Loucy (cell line): ENCODE data around the gene SIL1.

Source experiments
- H2AFZ ChIP-seq: fragments of 200-600 bp; sonication (generic); 2 replicates; pipeline ENCODE4 v1.6.0; 2016; ENCODE audit warnings: antibody characterized with exemption, mild to moderate bottlenecking, low read length, moderate library complexity
- H3F3A ChIP-seq: fragments of 200-600 bp; 2 replicates; pipeline ENCODE4 v1.6.0; 2016; ENCODE audit warnings: antibody characterized with exemption, low read depth, mild to moderate bottlenecking
- H3K27me3 ChIP-seq: fragments of 200-600 bp; sonication (generic); 2 replicates; pipeline ENCODE4 v1.6.1; 2014; ENCODE audit warnings: low read length, mild to moderate bottlenecking; ENCODE audit not compliant: insufficient read depth, poor library complexity, severe bottlenecking
- H3K36me3 ChIP-seq: fragments of 200-600 bp; sonication (generic); 2 replicates; pipeline ENCODE4 v1.6.1; 2016; ENCODE audit warnings: low read length; ENCODE audit not compliant: insufficient read depth
- H3K4me1 ChIP-seq: fragments of 200-600 bp; sonication (generic); 2 replicates; pipeline ENCODE4 v1.5.1; 2014; ENCODE audit warnings: low read length, mild to moderate bottlenecking; ENCODE audit not compliant: insufficient read depth, poor library complexity, severe bottlenecking
- H3K4me2 ChIP-seq: fragments of 200-600 bp; sonication (generic); 2 replicates; pipeline ENCODE4 v1.6.0; 2014; ENCODE audit warnings: antibody characterized with exemption, low read length, low read depth, mild to moderate bottlenecking; ENCODE audit not compliant: poor library complexity, severe bottlenecking
- H3K4me3 ChIP-seq: fragments of 200-600 bp; sonication (generic); 2 replicates; pipeline ENCODE4 v1.5.1; 2014; ENCODE audit warnings: low read length, mild to moderate bottlenecking, mixed read lengths; ENCODE audit not compliant: poor library complexity, severe bottlenecking
- H3K79me2 ChIP-seq: fragments of 200-600 bp; sonication (generic); 2 replicates; pipeline ENCODE4 v1.6.1; 2014; ENCODE audit warnings: low read length; ENCODE audit not compliant: insufficient read depth
- H3K9ac ChIP-seq: fragments of 200-600 bp; sonication (generic); 2 replicates; pipeline ENCODE4 v1.6.0; 2014; ENCODE audit warnings: mild to moderate bottlenecking, low read depth, low read length, moderate library complexity; ENCODE audit not compliant: poor library complexity, severe bottlenecking
- H3K9me2 ChIP-seq: fragments of 200-600 bp; sonication (generic); replicated peaks from 2 replicates; pipeline ENCODE4 v1.6.1; 2016; ENCODE audit warnings: low read depth, low read length, mixed read lengths
- H3K9me3 ChIP-seq: fragments of 200-600 bp; sonication (generic); 2 replicates; pipeline ENCODE4 v1.6.1; 2014; ENCODE audit warnings: mild to moderate bottlenecking, antibody characterized with exemption, low read length, low read depth; ENCODE audit not compliant: insufficient read depth
- H4K20me1 ChIP-seq: fragments of 200-600 bp; sonication (generic); 2 replicates; pipeline ENCODE4 v1.6.0; 2014; ENCODE audit warnings: antibody characterized with exemption, low read length, mild to moderate bottlenecking; ENCODE audit not compliant: insufficient read depth, poor library complexity, severe bottlenecking
- EZH2phosphoT487 ChIP-seq: fragments of 200-600 bp; IDR thresholded peaks from 2 replicates; pipeline ENCODE4 v1.6.1; 2018; ENCODE audit warnings: antibody characterized with exemption, mild to moderate bottlenecking, moderate library complexity, borderline replicate concordance
- TF ChIP-seq, protein P1 (sequence below): fragments of 200-600 bp; sonication (generic); conservative IDR thresholded peaks from 2 replicates; pipeline ENCODE4 v1.5.1; 2014; ENCODE audit warnings: mild to moderate bottlenecking, antibody characterized with exemption, low read length

The SIL1 gene

DNA sequence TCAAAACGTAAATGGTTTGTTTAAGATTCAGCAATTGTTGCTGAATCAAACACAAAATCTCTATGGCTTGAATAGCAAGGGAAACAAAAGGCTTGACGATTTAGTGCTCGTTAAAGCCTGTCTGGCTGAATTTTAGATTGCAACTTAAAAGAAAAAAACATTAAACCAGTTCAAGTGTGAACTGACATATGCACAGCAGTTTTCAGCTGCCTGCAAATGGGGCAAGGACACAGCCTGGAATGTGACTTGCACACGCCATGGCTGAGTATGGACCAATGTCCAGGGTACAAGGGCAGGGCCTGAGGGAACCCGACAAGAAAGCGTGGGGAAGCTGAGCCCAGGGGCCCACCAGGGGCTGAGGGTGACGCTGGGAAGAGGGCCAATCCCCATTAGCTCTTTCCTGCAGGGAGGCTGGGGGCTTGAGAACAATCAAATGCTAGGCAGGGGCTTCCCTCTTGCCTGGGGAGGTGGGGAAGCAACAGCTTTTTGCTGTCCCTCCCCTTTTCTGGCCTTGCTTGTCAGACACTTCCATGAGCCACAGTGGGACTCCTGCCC is 233.4 kb downstream of the SIL1 start:
- no peaks in the 10 kb centered on the region for H4K20me1 ChIP-seq
- no peaks in the 10 kb centered on the region for H3K36me3 ChIP-seq
- no peaks in the 10 kb centered on the region for H3F3A ChIP-seq
- H3K27me3 ChIP-seq = no peaks in the 10 kb centered on the region
- H3K4me1 ChIP-seq = peaks cover 54% of the 10 kb centered on the region
- H3K4me2 ChIP-seq = no peak overlapping the region
- no peaks in the 10 kb centered on the region for H3K79me2 ChIP-seq
- TF ChIP-seq, protein P1, sequence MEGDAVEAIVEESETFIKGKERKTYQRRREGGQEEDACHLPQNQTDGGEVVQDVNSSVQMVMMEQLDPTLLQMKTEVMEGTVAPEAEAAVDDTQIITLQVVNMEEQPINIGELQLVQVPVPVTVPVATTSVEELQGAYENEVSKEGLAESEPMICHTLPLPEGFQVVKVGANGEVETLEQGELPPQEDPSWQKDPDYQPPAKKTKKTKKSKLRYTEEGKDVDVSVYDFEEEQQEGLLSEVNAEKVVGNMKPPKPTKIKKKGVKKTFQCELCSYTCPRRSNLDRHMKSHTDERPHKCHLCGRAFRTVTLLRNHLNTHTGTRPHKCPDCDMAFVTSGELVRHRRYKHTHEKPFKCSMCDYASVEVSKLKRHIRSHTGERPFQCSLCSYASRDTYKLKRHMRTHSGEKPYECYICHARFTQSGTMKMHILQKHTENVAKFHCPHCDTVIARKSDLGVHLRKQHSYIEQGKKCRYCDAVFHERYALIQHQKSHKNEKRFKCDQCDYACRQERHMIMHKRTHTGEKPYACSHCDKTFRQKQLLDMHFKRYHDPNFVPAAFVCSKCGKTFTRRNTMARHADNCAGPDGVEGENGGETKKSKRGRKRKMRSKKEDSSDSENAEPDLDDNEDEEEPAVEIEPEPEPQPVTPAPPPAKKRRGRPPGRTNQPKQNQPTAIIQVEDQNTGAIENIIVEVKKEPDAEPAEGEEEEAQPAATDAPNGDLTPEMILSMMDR = no peak
- TF ChIP-seq EZH2phosphoT487 = no peak
- H3K9ac ChIP-seq = no peak overlapping the region
- no peaks in the 10 kb centered on the region for H3K9me3 ChIP-seq
- H3K4me3 ChIP-seq = no peak overlapping the region
- no peak overlapping the region for H2AFZ ChIP-seq
- H3K9me2 ChIP-seq = no peaks in the 10 kb centered on the region

DNA sequence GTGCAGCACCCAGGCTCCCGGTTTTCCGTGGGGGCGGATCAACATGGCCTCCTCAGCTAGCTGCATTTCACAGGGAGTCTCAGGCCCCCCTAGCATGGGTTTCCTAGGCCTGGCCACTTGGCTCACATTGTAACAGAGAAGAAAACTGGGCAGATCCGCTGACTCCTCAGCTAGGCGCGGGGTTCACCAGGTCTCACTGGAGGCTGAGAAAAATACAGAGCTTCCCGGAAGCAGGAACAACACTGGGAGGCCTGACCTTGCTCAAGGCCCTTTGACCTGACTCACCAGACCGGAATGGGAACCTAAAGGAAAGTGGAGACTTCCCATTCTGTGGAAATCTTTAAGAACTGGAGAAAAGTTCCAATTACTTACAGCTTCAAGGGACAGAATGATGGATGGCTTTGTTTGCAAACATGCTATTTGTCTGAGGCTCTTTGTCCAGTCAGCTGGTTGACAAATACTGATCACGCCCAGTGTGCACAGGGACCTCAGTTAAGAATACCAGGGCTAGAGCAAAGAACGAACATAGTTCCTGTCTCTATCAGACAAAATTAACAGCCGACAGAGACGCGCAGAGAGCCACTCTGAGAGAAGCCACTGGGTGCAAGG is 234.3 kb downstream of the SIL1 start:
- H3K9ac ChIP-seq = no peak overlapping the region

DNA sequence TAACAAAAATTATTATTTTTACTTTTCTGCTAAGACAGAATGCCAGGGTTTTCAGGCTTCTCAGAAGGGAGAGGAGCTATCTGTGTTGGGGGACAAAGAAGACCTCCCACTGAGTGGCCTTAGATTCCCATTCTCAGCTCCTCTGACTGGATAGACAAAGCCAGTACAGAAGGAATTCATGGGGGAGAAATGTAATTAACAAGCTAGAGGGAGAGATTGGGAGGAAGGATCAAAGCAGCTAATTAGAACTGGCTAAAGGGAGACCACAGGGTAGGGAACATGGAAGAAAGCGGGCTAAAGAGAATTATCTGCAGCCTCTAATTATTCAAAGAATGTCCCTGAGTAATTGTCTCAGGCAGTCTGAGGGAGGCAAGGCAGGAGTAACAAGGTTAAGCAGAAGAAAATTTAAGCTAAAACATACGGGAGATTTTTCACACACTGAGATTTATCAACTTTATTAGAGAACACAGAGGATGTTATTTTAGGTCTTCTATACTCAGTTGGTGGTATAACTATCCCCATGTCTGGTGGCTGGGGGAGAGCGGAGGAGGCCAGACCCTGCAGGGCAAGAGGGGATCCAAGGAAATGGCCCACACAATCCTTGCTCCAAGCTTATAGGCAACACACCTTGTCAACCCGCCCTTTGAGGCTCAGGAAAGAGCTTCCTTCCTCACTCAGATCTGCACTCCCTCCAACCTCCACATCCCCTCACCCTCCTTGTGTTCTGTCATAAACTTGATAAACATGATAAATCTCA is 235.4 kb downstream of the SIL1 start:
- Histone ChIP-seq H3K79me2 (no peaks in the 10 kb centered on the region), H3K9ac (no peak overlapping the region)
- TF ChIP-seq, protein P1 = no peak
- TF ChIP-seq EZH2phosphoT487 = no peak

More for the DNA sequence above, 234.3 kb downstream of the SIL1 start:
- H3K36me3 ChIP-seq = no peaks in the 10 kb centered on the region
- no peaks in the 10 kb centered on the region for H4K20me1 ChIP-seq
- no peaks in the 10 kb centered on the region for H3K9me3 ChIP-seq
- H3K4me1 ChIP-seq = peaks cover 45% of the 10 kb centered on the region
- TF ChIP-seq, protein P1 = no peak
- no peak for TF ChIP-seq EZH2phosphoT487
- no peaks in the 10 kb centered on the region for H3F3A ChIP-seq
- no peaks in the 10 kb centered on the region for H3K79me2 ChIP-seq
- H2AFZ ChIP-seq = no peak overlapping the region
- H3K9me2 ChIP-seq = no peaks in the 10 kb centered on the region
- H3K4me2 ChIP-seq = no peak overlapping the region
- H3K4me3 ChIP-seq = no peak overlapping the region
- no peaks in the 10 kb centered on the region for H3K27me3 ChIP-seq

More for the DNA sequence above, 235.4 kb downstream of the SIL1 start:
- H3K4me3 ChIP-seq = no peak overlapping the region
- H3K4me1 ChIP-seq = peaks cover 35% of the 10 kb centered on the region
- no peak overlapping the region for H3K4me2 ChIP-seq
- H3K9me3 ChIP-seq = no peaks in the 10 kb centered on the region
- H3K36me3 ChIP-seq = no peaks in the 10 kb centered on the region
- no peaks in the 10 kb centered on the region for H4K20me1 ChIP-seq
- no peaks in the 10 kb centered on the region for H3K9me2 ChIP-seq
- no peaks in the 10 kb centered on the region for H3K27me3 ChIP-seq
- H3F3A ChIP-seq = no peaks in the 10 kb centered on the region
- no peak overlapping the region for H2AFZ ChIP-seq
